RCC 7860 (cell line): ENCODE data around the gene PPP2R2C.

Source experiments
- DNase-seq: peaks from one replicate; pipeline ENCODE4 v3.0.0-alpha.2; 2015; ENCODE audit warnings: low spot score
- FAIRE-seq: peaks from 2 replicates; lab custom pipeline; 2012; peaks lifted over from hg19 to GRCh38; lab: Jason Lieb, UNC

Gene PPP2R2C

DNA sequence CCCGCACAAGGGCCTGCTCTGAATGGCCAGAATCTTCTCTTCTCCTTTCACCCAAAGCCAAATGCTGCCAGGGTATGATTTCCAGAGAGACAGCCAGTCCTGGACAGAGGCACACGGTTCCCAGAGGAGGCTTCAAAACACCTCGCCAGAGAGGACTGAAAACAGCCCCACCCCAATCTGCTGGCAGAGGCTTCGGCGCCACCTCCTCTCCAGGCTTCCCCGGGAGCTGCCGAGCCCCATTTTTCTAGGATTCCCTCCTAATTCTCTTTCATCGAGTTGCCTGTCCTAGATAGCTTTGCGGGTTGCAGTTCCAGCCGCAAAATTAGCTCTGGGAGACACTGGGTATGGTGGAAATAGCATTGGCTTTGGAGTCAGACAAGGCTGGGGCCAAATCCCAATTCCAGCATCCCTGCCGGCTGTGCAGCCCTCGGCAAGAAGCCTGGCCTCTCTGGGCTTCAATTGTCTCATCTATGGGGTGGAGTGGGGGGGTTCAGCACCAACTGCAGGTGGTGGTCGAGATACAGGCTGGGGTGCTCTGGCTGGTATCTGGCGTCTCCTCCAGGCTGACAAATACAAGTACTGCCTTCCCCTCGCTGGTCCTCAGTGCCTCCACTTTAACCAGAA lies 22.6 kb downstream of the PPP2R2C start:
- FAIRE-seq (no peak), DNase-seq (no peak)

DNA sequence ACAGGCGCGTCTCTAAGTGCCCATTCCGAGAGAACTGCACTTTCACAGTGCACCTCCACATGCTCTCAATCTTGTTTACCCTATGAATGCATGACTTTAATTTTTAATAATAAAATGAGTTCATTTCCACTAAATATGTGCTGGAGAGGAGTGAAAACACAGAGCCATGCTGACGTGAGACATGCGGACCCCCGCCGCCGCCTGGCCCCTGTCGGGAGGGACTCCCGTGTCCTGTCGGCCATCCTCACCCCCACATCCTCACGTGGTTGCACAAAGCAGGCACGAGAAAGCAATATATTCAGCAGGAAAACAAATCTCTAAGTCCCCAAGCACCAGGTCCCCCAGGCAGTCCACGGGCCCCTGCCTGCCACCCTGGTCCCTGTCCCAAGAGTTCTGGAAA lies 23.1 kb downstream of the PPP2R2C start:
- DNase-seq: no peak
- no peak for FAIRE-seq

DNA sequence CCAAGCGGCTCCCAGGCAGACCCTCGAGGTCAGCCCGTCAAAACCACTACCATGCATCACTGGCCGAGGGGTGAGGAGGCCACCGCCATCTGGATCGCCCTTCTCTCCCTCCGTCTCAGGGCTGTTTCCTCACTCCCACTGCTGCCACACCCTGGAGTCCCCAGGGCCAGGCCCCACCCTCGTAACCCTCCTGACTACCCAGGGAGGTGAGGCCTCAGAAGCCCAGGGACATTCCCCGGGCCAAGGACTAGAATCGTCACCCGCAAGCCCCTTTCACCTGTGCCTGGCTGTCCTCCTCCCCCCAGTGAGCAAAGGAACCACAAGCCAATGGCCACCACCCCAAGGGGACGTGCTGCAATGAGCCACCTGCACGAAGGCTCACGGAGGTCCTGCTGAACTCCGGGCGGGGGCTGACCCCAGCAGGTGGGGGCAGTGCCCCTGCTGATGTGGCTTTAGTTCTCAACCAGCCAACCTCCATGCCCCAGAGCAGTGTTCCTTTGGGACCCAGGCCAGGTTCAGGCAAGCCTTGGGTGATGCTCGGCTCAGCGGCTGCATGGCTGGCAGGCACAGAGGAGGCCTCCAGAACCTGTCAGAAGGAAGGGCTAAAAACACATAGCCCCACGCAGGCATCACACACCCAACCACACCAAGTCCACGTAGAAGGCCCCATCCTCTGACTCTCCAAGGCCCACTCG lies 23.8 kb downstream of the PPP2R2C start:
- FAIRE-seq (no peak), DNase-seq (no peak)

DNA sequence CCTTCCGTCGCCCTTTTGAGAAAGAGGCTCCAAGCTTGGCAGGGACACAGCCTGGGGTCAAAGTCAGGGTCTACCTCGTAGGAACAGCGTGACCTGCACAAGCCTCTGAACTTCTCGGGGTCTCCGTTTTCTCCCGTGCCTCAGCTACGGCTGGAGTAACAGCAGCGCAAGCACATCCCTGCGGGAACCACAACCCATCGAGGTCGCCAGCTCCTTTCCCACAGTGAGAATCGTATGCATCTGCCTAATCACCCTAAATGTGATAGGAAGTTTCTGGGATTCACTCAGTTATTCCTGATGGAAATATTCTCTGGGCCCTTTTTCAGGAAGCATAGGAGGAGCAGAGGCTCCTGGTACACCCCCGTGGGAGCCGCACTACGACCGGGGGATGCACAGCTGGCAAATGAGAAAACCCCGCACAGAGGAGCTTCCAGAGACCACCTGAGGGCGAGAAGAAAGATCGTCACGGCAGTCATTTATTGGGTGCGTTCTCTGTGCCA lies 24.7 kb downstream of the PPP2R2C start:
- DNase-seq (no peak), FAIRE-seq (no peak)

DNA sequence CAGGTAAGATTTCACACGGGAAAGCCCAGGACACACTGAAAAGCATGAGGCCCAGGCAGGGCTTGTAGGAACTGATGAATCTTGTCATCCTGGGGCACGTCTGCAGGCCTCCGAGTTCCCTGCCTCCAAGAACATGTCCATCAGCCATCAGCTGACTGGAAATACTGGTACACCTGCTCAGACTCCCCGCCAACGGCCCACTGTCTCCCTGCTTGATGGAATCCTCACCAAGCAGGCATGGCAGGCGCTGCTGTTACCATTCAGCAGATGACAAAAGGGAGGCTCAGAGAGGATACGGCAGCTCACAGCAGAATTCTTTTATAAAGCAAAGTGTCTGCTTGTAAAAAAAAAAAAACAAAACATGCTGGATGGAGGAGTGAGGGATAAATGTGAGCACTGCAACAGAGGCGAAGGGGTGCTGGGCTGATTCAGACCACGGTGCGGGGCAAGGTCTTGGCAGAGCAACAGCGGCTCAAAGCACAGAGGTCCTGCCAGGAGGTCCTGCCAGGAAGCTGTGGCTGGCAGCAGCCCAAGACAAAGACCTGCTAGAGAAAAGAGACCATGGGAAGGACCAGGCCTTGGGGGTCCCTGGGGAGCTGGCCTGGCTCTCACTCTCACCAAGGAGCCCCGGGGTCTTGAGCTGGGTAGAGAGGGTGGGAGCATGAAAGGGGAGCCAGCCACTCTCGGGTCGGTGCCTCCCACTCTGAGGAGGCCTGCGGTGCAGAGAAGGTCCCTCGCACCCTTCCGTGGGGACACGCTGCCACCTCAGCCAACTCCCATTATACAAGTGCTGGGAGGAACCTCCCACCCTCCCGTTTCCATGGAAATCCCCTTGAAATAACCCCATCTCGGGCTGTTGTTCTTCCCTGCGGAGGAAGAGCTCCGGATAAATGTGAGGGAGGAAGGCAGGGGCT lies 25.6 kb downstream of the PPP2R2C start:
- no peak for DNase-seq
- no peak for FAIRE-seq

DNA sequence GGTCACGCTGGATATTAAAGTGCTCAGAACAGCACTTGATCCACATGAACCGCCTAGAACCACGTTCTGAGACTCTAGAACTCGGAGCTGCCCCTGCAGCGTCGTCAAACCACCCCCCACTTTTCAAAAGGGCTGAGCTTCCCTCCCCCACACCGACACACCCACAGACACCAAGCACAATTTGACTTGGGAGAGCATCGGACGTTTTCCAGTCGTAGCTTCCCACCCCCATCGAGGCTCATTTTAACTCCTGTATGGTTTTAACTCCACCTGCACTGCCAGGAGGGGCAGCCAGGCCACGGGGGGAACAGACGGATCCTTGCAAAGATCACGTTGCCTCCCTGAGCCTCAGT lies 26.3 kb downstream of the PPP2R2C start:
- FAIRE-seq: no peak
- no peak for DNase-seq

DNA sequence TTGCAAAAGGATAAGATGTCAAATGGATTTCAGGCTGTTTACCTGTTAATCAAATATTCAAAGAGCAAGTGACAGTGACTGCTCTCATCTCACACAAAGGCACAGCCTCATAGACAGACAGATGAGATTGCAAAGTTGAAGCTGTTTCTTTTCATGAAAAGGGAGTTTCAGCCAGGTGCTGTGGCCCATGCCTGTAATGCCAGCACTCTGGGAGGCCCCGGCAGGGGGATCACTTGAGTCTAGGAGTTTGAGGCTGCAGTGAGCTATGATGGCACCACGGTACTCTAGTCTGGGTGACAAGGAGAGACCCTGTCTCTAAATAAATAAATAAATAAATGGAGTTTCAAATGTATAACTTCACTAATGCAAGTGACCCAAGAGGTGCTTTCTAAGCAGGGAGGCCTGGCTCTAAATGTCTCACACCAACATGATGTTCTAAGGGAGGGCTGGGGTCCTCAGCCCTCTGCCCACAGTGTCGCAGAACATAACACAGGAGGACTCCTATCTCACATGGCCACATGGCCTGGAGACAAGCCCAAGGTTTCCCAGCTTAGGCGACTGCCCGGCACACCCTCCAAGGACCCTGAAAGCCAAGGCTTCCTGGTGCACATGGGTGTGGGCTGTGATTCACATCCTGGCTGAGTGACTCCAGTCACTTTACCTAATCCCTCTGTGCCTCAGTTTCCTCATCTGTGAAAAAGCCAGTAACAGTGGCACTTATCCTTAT lies 26.8 kb downstream of the PPP2R2C start:
- no peak for FAIRE-seq
- no peak for DNase-seq

DNA sequence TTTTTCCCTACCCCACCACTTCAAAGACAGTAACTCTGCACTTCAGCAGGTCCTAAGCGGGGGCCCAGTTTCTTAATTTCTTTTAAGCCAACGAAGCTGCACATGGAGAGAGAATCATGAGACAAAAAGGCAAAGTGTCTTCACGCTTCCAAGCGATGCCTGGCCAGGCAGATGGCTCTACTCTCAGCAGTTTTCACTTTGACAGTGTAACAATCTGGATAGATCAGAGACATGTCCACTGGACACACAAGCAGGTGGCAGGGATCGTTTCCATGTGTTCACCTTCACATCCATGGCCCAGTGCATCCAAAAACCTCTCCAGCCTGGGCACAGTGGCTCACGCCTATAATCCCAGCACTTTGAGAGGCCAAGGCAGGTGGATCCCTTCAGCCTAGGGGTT lies 27.8 kb downstream of the PPP2R2C start:
- FAIRE-seq (no peak), DNase-seq (no peak)

DNA sequence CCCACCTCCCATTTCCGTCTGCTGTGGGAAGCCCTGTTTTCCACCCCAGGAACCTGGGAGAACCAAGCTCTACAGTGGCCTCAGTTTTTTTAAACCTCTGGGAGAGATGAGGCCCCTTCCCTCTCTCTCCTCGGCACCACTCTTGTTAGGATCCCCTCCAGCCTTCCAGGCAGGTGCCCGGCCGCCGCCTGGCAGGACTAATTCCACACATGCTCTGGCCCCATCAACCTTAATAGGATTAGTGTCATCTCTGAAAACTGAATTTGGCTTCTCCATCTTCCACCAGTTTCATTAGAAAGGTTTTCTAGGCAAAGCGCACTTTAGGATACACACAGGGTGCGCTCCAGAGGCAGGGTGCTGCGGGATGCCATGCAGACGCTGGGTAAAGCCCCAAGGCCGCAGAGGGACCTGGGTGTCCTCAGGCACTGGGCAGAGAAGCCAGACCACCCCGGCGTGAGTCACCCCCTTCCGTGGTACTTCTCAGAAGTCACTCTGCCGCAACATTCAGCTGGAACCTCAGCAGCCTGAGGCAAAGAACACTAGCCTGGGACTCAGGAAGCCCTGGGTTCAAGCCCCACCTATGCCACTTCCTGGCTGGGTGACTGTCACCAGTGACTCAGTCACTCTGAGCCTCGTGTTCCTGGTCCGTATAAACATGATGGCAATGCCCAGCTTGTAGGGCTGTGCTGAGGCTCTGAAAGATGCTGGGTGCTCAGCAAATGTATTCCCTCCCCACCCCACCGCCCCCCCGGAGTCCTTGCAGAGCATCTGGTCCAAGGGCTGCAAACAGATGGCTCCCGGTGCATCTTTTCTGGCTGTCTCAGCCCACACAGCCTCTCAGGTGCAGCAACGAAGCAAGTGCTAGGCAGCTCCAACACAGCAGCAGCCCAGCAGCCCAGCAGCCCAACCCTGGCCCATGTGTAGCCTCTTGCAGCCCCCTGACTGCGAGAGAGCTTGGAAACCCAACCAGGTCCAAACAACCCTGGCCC lies 29.1 kb downstream of the PPP2R2C start:
- FAIRE-seq: no peak

DNA sequence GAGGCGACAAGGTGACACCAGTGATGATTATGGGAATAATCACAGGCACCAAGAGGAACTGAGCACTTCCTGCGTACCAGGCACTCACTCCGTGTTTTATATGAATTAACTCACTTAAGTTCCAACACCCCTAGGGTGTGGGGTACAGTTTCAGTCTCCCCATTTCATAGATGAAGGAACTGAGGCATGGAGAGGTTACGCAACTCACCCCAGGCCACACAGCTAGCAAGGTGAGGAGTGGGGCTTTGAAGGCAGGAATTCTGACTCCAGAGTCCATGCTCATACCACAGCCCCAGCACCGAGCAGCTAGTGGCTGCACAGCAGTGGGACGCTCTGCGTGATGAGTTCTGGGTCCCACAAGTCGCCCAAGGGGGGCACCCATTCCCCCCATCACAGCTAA lies 29.9 kb downstream of the PPP2R2C start:
- DNase-seq (no peak), FAIRE-seq (no peak)

More for the DNA sequence above, 29.1 kb downstream of the PPP2R2C start:
- DNase-seq: no peak

DNA sequence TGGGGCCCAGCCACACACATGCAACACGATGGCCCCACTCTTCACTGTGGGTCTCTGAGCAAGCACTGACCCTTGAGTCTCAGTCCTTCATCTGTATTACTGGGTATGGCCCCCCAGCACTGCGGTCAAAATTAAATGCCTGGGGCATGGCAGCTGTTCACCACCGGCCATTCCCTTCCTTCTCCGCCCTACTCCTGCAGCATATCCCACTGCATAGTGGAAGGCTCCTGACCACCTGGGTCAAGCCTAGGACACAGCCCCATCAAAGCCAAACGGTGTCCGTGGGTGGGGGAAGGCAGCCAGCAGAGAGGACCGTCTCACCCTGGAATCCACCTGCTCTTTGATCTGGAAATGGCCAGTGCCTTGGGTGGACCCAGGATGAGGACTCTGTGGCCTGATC lies 30.7 kb downstream of the PPP2R2C start:
- no peak for DNase-seq
- no peak for FAIRE-seq

DNA sequence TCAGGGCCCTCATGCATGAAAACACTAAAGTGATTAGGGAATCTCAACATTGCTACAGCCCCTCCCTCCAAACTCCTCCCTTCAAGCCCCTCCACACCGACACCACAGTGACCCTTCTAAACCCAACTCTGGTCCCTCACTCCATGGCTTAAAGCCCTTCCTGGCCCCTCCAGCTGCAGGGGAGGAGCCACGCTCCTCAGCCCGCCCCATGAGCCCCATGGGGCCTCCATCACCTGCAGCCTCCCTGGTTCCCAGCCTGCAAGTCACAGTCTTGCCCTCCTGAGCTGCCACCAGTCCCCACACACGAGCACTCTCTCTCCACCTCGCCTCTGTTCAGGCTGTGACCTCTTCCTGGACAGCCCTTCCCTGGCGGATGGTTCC lies 31.2 kb downstream of the PPP2R2C start:
- no peak for DNase-seq
- FAIRE-seq: no peak

DNA sequence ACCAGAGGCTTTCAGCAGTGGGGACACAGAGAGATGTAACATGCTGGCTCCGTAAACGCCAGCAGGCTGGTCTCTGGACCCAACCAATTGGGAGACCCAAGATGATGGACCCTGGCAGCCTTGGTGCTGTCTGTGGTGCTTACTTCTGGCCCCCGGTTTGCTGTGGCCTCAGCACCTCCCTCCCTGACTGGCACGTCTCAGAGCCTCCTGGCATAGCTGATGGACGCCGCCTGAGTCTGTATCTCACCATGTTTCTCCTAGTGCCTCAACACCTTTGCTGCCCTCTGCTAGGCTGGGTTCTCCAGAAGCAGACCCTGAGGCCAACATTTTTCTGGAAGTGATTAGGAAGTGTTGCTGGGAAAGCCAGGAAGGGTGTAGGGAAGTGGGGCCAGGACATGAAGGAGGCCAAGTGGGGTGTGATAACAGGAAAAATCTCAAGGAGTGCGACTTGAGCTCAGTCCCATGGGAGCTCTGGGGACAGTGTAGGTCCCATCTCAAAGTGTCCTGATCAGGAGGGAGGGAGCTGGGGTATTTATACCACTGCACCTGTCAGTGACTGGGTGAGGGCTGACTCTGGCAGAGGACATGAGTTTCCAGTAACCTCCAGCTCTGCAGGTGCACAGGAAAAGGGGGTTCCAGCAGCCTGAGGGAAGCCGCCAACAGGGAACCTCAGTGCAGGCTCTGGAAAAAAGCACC lies 31.8 kb downstream of the PPP2R2C start:
- FAIRE-seq (no peak), DNase-seq (no peak)

DNA sequence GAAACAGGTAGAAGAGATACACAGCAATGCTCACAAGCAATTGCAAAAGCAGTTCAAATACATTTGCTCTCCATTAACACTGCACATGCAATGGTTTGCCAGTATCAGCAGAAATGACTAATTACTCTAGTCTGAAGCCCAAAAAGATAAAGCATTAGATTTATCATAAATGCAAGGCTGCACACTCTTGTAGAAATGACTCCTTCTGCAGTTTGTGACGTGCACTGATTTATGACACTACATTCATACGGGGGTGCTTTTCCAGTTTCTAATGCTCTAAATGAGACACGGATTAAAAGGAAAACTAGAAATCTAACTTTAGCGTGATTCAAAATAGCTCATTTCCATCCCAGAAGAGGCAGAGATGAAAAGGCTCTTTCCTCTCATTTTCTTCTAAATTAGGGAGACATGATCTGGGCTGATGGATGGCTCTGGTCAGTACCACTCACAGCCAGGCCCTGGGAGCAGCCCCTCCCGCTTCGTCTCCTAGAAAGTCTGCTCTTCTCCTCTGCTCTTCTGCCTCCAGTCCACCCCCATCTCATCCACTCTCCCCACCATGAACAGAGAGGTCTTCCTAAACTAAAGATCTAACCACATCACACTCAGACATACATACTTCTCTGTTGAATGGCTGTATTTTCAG lies 33.2 kb downstream of the PPP2R2C start:
- DNase-seq: no peak
- FAIRE-seq: no peak

DNA sequence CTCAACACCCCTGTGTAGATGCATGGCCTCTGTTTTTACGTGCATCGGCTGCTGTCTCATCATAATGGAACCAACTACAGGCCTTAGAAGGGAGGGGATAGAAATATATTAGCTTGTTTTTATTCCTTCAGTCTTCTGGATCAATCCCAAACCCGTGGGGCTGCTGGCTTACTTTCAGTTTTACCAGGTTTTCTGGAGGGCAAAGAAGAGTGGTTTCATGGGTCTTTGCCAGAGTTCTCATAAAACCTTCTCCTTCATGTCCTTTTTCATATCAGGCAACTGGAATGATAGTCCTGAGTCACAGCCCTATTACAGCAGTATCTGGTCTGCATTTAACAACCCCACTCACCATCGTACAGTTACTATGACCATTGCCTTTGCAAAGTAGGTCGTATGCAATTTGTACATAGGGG lies 34.6 kb downstream of the PPP2R2C start:
- FAIRE-seq: no peak

DNA sequence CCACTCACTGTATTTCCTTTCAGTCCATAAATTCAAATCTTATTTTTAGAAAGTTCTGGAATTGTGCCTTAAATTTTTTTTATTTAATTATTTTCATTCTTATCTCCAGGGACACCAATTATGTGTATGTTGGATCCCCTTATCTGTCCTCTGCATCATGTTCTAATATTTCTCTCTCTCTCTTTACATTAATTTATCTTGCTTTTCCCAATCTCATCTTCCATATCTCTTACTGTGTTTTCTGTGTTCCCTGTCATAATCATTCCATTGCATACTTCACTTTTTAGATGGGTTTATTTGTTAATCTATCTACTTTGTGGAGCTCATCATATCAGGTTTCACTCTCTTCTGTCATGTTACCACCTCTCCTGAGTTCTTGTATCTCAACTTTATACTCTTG lies 37.4 kb downstream of the PPP2R2C start:
- DNase-seq (no peak), FAIRE-seq (no peak)

More for the DNA sequence above, 34.6 kb downstream of the PPP2R2C start:
- DNase-seq: no peak

DNA sequence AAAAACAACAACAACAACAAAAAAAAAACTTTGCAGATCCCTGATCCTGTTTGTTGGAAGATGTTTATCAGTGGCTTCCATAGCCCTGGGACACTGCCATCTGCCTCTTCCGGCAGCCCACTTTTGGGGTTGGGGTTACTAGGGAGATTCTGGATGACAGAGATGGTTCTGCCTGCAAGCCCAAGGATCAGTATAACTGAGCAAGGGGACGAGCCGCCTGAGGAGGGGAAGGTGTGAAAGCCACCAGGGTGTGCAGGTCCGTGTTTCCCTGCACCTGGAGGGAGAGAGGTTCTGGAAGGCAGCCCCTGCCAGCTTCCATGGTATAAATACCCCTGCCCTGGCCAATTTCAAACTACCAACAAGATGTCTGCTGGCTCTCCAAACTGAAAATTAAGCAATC lies 41.5 kb downstream of the PPP2R2C start:
- no peak for DNase-seq
- no peak for FAIRE-seq

DNA sequence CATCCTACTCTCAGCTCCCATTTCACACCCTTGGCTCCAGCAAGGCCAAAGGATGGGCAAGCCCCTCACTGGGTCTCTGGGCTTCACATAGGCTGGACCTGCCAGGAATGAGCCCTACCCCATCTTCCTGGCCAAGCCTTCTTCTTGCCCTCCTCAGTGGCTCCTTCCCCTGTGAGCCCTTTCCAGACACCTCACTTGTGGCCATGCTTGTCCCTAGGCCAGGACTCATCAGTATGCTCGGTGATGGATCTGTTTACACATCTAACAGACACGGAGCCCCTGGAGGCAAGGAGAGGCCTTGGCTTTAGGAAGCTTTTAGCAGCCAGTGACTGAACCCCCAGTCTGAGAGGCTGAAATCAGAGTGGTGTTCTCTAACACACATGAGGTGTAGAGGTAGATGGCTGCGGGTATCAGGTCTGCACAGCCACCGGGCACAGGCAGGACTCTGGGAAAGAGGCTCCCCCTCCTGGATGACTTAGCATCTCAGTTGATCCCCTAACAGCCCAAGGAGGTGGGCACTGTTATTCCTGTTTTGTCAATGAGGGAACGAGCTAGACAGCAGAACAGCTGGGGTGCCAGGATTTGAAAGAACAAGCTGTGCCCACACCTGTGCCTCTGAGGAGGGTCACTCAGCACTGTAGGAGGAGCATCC lies 44.8 kb downstream of the PPP2R2C start:
- no peak for DNase-seq

More for the DNA sequence above, 44.8 kb downstream of the PPP2R2C start:
- no peak for FAIRE-seq
